ENCODE measurements around the gene ITGA5. TPM values are rescaled to one million over a fixed set of nuclear protein-coding genes. Genes with fewer than 3 reads are reported as not detected.

Gene ITGA5
- total and polyA plus RNA-seq, 9 of the 15 experiments (the other 6 are each of a cell fraction or from before 2014, with no cell fraction given): 9.1 to 82.1 (median 47.4) TPM

GRCh38 chr12:54431911-54432814 is 13.1 kb upstream of the ITGA5 start (continued):
- peak; percentile 48; the same call in 1 of the 2 replicates for TF ChIP-seq JUND (IDR thresholded peaks at IDR 0.05; ENCODE audit: borderline replicate concordance, low read depth, low read length)
- peak; percentile 63; the same call in 1 of the 3 replicates for TF ChIP-seq JUND (tag; IDR thresholded peaks at IDR 0.05; ENCODE audit: borderline replicate concordance, low read depth, low read length)
- no peak for TF ChIP-seq CEBPZ (IDR thresholded peaks at IDR 0.05; ENCODE audit: borderline replicate concordance, low read depth, low read length)
- no peak for TF ChIP-seq XRCC3 (IDR thresholded peaks at IDR 0.05)
- no peak for TF ChIP-seq CHD1 (IDR thresholded peaks at IDR 0.05; ENCODE audit: low read length)
- peak; percentile 94 for TF ChIP-seq CTBP1 (IDR thresholded peaks at IDR 0.05; ENCODE audit: borderline replicate concordance)
- no peak for TF ChIP-seq ZNF696 (CRISPR knock-in tag; conservative IDR thresholded peaks at IDR 0.05)
- TF ChIP-seq HMBOX1 (IDR thresholded peaks at IDR 0.05): peak; percentile 63
- peak; percentile 74; the same call in 1 of the 2 replicates for TF ChIP-seq NKRF (IDR thresholded peaks at IDR 0.05; ENCODE audit: borderline replicate concordance)
- no peak for TF ChIP-seq U2AF2 (optimal IDR thresholded peaks at IDR 0.05; ENCODE audit: low read depth, low read length)
- no peak for TF ChIP-seq ZNF407 (IDR thresholded peaks at IDR 0.05; ENCODE audit: low read depth)
- no peak for TF ChIP-seq ZNF77 (CRISPR knock-in tag; IDR thresholded peaks at IDR 0.05)
